ENCODE measurements around the gene MEDAG.

- TF ChIP-seq CTCF (optimal IDR thresholded peaks at IDR 0.05 in 1 of 3, IDR thresholded peaks at IDR 0.05 in 1 of 3, conservative IDR thresholded peaks at IDR 0.05 in 1 of 3; ENCODE audit: extremely low read depth in 1 of 3, insufficient read depth in 2 of 3, low read length in 3 of 3) (no peak), EZH2 (IDR thresholded peaks at IDR 0.05; ENCODE audit: low read length) (no peak)
Observed at GRCh38 chr13:30933354-30933670, 27.2 kb downstream of the MEDAG start.
